ENCODE data around the gene CAPN9. TPM values are rescaled to one million over a fixed set of nuclear protein-coding genes. Genes with fewer than 3 reads are reported as not detected.

CAPN9 gene
- total and polyA plus RNA-seq, 9 donors, result 0.34 to 1.5 (median 0.67) TPM

GRCh38 chr1:230821346-230821745, 74.2 kb downstream of the CAPN9 start:
- Histone ChIP-seq H3K36me3 (ENCODE audit: control insufficient read depth, insufficient read depth, low read length) (no peaks in the 10 kb centered on the region), H3K27ac (ENCODE audit: low read length) (peak overlapping the region; percentile 82), H3K27me3 (ENCODE audit: control insufficient read depth, insufficient read depth, low read length) (no peaks in the 10 kb centered on the region), H3K9me3 (replicated peaks; ENCODE audit: control insufficient read depth, low read depth, low read length) (no peaks in the 10 kb centered on the region), H3K4me1 (ENCODE audit: control insufficient read depth, insufficient read depth, low read length) (peaks cover 64% of the 10 kb centered on the region), H3K4me3 (ENCODE audit: low read length) (no peak overlapping the region)
- 47% methylated on average over 2 of the region's 4 CpGs for WGBS (ENCODE audit: insufficient coverage)
- DNase-seq, result peak; percentile 47

- H3K36me3 ChIP-seq (ENCODE audit: control insufficient read depth, insufficient read depth, low read length), result no peaks in the 10 kb centered on the region
- H3K4me3 ChIP-seq (ENCODE audit: low read length), result no peak overlapping the region
- peak overlapping the region; percentile 82 for H3K27ac ChIP-seq (ENCODE audit: low read length)
- 13% methylated on average over 7 of the region's 13 CpGs for WGBS (ENCODE audit: insufficient coverage)
- no peaks in the 10 kb centered on the region for H3K27me3 ChIP-seq (ENCODE audit: control insufficient read depth, insufficient read depth, low read length)
- peak; percentile 96 for DNase-seq
- peaks cover 72% of the 10 kb centered on the region for H3K4me1 ChIP-seq (ENCODE audit: control insufficient read depth, insufficient read depth, low read length)
- H3K9me3 ChIP-seq (replicated peaks; ENCODE audit: control insufficient read depth, low read depth, low read length), result no peaks in the 10 kb centered on the region
Observed at GRCh38 chr1:230822092-230822581, 74.9 kb downstream of the CAPN9 start.

- 8% methylated on average over 6 of the region's 6 CpGs for WGBS (ENCODE audit: insufficient coverage)
- H3K36me3 ChIP-seq (ENCODE audit: control insufficient read depth, insufficient read depth, low read length), result no peaks in the 10 kb centered on the region
- peaks cover 84% of the 10 kb centered on the region for H3K4me1 ChIP-seq (ENCODE audit: control insufficient read depth, insufficient read depth, low read length)
- H3K27ac ChIP-seq (ENCODE audit: low read length), result peak overlapping the region; percentile 82
- H3K27me3 ChIP-seq (ENCODE audit: control insufficient read depth, insufficient read depth, low read length), result no peaks in the 10 kb centered on the region
- no peak overlapping the region for H3K4me3 ChIP-seq (ENCODE audit: low read length)
- DNase-seq, result peak; percentile 95
- H3K9me3 ChIP-seq (replicated peaks; ENCODE audit: control insufficient read depth, low read depth, low read length), result no peaks in the 10 kb centered on the region
Observed at GRCh38 chr1:230823426-230823825, 76.2 kb downstream of the CAPN9 start.

- peak overlapping the region; percentile 82 for H3K27ac ChIP-seq (ENCODE audit: low read length)
- DNase-seq, result no peak
- no peak overlapping the region for H3K4me3 ChIP-seq (ENCODE audit: low read length)
- WGBS (ENCODE audit: insufficient coverage), result 11% methylated on average over 2 of the region's 3 CpGs
- no peaks in the 10 kb centered on the region for H3K9me3 ChIP-seq (replicated peaks; ENCODE audit: control insufficient read depth, low read depth, low read length)
- H3K36me3 ChIP-seq (ENCODE audit: control insufficient read depth, insufficient read depth, low read length), result no peaks in the 10 kb centered on the region
- H3K4me1 ChIP-seq (ENCODE audit: control insufficient read depth, insufficient read depth, low read length), result peaks cover 87% of the 10 kb centered on the region
- H3K27me3 ChIP-seq (ENCODE audit: control insufficient read depth, insufficient read depth, low read length), result no peaks in the 10 kb centered on the region
Observed at GRCh38 chr1:230823931-230824381, 76.8 kb downstream of the CAPN9 start.

GRCh38 chr1:230824551-230824918, 77.3 kb downstream of the CAPN9 start:
- 79% methylated on average over 2 of the region's 4 CpGs for WGBS (ENCODE audit: insufficient coverage)
- no peaks in the 10 kb centered on the region for H3K36me3 ChIP-seq (ENCODE audit: control insufficient read depth, insufficient read depth, low read length)
- H3K27ac ChIP-seq (ENCODE audit: low read length), result peak overlapping the region; percentile 82
- no peak overlapping the region for H3K4me3 ChIP-seq (ENCODE audit: low read length)
- no peaks in the 10 kb centered on the region for H3K27me3 ChIP-seq (ENCODE audit: control insufficient read depth, insufficient read depth, low read length)
- DNase-seq, result peak; percentile 55
- peaks cover 87% of the 10 kb centered on the region for H3K4me1 ChIP-seq (ENCODE audit: control insufficient read depth, insufficient read depth, low read length)
- H3K9me3 ChIP-seq (replicated peaks; ENCODE audit: control insufficient read depth, low read depth, low read length), result no peaks in the 10 kb centered on the region

GRCh38 chr1:230824919-230825721, 77.9 kb downstream of the CAPN9 start:
- no peaks in the 10 kb centered on the region for H3K36me3 ChIP-seq (ENCODE audit: control insufficient read depth, insufficient read depth, low read length)
- peak overlapping the region; percentile 82 for H3K27ac ChIP-seq (ENCODE audit: low read length)
- WGBS (ENCODE audit: insufficient coverage), result 38% methylated on average over 2 of the region's 11 CpGs
- H3K4me3 ChIP-seq (ENCODE audit: low read length), result no peak overlapping the region
- DNase-seq, result peak; percentile 74
- H3K4me1 ChIP-seq (ENCODE audit: control insufficient read depth, insufficient read depth, low read length), result peaks cover 86% of the 10 kb centered on the region
- H3K27me3 ChIP-seq (ENCODE audit: control insufficient read depth, insufficient read depth, low read length), result no peaks in the 10 kb centered on the region
- H3K9me3 ChIP-seq (replicated peaks; ENCODE audit: control insufficient read depth, low read depth, low read length), result no peaks in the 10 kb centered on the region

GRCh38 chr1:230825761-230826160, 78.6 kb downstream of the CAPN9 start:
- Histone ChIP-seq H3K27me3 (ENCODE audit: control insufficient read depth, insufficient read depth, low read length) (no peaks in the 10 kb centered on the region), H3K36me3 (ENCODE audit: control insufficient read depth, insufficient read depth, low read length) (no peaks in the 10 kb centered on the region), H3K9me3 (replicated peaks; ENCODE audit: control insufficient read depth, low read depth, low read length) (no peaks in the 10 kb centered on the region), H3K4me3 (ENCODE audit: low read length) (no peak overlapping the region), H3K4me1 (ENCODE audit: control insufficient read depth, insufficient read depth, low read length) (peaks cover 80% of the 10 kb centered on the region), H3K27ac (ENCODE audit: low read length) (peak overlapping the region; percentile 82)
- WGBS (ENCODE audit: insufficient coverage), result 43% methylated on average over 1 of the region's 3 CpGs
- DNase-seq, result peak; percentile 56

GRCh38 chr1:230826166-230826875, 79.1 kb downstream of the CAPN9 start:
- peak; percentile 46 for DNase-seq
- peak overlapping the region; percentile 82 for H3K27ac ChIP-seq (ENCODE audit: low read length)
- no peaks in the 10 kb centered on the region for H3K9me3 ChIP-seq (replicated peaks; ENCODE audit: control insufficient read depth, low read depth, low read length)
- H3K4me3 ChIP-seq (ENCODE audit: low read length), result no peak overlapping the region
- no peaks in the 10 kb centered on the region for H3K27me3 ChIP-seq (ENCODE audit: control insufficient read depth, insufficient read depth, low read length)
- H3K4me1 ChIP-seq (ENCODE audit: control insufficient read depth, insufficient read depth, low read length), result peaks cover 75% of the 10 kb centered on the region
- no peaks in the 10 kb centered on the region for H3K36me3 ChIP-seq (ENCODE audit: control insufficient read depth, insufficient read depth, low read length)
- WGBS (ENCODE audit: insufficient coverage), result 86% methylated on average over 5 of the region's 9 CpGs

- Histone ChIP-seq H3K27me3 (ENCODE audit: control insufficient read depth, insufficient read depth, low read length) (no peaks in the 10 kb centered on the region), H3K27ac (ENCODE audit: low read length) (peak overlapping the region; percentile 82), H3K36me3 (ENCODE audit: control insufficient read depth, insufficient read depth, low read length) (no peaks in the 10 kb centered on the region), H3K4me1 (ENCODE audit: control insufficient read depth, insufficient read depth, low read length) (peaks cover 74% of the 10 kb centered on the region), H3K4me3 (ENCODE audit: low read length) (no peak overlapping the region), H3K9me3 (replicated peaks; ENCODE audit: control insufficient read depth, low read depth, low read length) (no peaks in the 10 kb centered on the region)
- peak; percentile 92 for DNase-seq
- WGBS (ENCODE audit: insufficient coverage), result 46% methylated on average over 5 of the region's 7 CpGs
Observed at GRCh38 chr1:230827081-230827681, 80.0 kb downstream of the CAPN9 start.

GRCh38 chr1:230827801-230828200, 80.6 kb downstream of the CAPN9 start:
- WGBS (ENCODE audit: insufficient coverage), result 65% methylated on average over 2 of the region's 5 CpGs
- no peak for DNase-seq
- H3K9me3 ChIP-seq (replicated peaks; ENCODE audit: control insufficient read depth, low read depth, low read length), result no peaks in the 10 kb centered on the region
- H3K27ac ChIP-seq (ENCODE audit: low read length), result peak overlapping the region; percentile 82
- no peak overlapping the region for H3K4me3 ChIP-seq (ENCODE audit: low read length)
- no peaks in the 10 kb centered on the region for H3K27me3 ChIP-seq (ENCODE audit: control insufficient read depth, insufficient read depth, low read length)
- no peaks in the 10 kb centered on the region for H3K36me3 ChIP-seq (ENCODE audit: control insufficient read depth, insufficient read depth, low read length)
- peaks cover 70% of the 10 kb centered on the region for H3K4me1 ChIP-seq (ENCODE audit: control insufficient read depth, insufficient read depth, low read length)

Data from muscle of leg (tissue), 11 donors.